Skeletal muscle cell (primary cell): ENCODE measurements around the gene CDKN1C.
A peak's percentile ranks its signal among the peaks of the same experiment; 100 is the strongest.

ENCODE experiments used
- DNase-seq: peaks from one replicate; pipeline ENCODE4 v3.0.0-alpha.2; 2010; ENCODE audit warnings: low read depth
- H3K4me3 ChIP-seq: 2 replicates; pipeline ENCODE4 v1.5.1; 2011; ENCODE audit warnings: low read depth, mild to moderate bottlenecking, control low read depth, low read length, moderate library complexity

Gene CDKN1C

DNA sequence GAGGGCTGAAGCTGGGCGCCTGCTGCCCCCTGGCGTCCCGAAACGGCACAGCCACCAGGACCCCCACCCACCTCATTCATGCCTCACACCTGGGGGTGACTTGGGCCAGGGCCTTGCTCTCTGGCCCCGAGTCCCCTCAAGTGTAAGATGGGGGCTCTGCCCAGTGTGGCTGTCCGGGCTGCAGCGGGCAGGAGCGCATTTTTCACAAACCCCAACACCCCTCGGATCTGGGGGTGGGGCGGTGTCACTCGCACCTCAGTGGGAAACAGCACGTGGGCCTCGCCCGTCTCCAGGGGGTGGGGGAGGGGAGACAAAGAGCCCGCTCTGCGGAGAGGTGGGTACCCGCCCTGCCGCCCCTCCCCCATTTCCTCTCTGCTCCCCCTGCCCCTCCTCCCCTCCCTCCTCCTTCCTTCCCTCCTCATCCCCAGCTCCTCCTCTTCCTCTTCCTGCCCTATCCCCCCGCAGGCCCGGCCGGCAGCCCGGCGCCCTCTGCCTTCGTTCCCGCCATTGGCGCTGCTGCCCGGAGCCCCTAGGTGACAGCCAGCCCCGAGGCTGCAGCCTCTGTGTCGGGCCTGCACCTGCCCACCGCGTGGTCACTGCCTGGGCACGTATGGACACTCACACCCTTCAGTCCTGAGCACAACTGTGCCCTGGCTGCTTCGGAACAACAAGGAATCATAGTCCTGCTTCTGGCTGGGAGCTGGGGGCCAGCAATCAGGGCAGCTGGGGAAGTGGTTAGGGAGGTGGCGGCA is 6.8 kb upstream of the CDKN1C start:
- peak overlapping the region; percentile 50 for H3K4me3 ChIP-seq
- DNase-seq = no peak

DNA sequence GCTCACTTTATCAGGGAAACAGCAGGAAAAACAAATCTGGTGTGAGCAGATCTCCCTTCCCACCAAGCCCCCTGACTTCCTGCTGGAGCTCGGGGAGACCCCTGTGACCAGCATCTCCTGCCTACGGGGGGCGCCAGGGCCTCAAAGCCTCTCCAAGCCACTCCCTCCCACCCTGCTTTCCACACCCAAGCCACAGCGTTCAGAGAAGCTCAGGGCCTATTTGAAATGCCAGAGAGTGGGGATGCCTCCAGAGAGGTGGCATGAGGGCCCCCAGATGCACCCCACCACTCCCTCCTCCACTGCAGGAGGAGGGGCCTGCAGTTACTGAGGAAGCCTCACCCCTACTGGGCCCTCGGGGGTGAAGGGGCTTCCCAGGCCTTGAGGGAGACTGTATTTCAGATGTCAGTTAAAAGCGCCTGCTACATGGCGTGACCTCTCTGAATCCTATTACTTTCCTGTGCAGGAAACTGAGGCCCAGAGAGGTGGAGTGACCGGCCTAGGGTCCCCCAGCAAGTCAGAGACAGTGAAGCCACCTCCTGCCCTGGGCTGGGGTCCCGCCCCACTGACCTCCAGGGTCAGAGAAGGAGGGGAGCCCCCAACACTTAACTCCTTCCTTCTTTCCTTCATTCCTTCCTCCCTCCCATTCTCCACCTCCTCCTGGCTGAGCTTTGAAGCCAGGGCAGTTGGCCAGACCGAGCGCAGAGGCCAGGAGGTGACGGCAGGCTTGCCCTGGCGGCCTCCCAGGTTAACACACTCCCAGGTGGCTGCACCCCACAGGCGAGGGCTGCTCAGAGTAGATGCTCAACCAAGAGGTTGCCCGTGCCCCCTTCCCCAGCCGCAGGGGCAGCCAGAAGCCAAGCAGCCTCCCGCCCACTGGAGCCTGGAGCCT is 6.0 kb upstream of the CDKN1C start:
- DNase-seq = no peak

DNA sequence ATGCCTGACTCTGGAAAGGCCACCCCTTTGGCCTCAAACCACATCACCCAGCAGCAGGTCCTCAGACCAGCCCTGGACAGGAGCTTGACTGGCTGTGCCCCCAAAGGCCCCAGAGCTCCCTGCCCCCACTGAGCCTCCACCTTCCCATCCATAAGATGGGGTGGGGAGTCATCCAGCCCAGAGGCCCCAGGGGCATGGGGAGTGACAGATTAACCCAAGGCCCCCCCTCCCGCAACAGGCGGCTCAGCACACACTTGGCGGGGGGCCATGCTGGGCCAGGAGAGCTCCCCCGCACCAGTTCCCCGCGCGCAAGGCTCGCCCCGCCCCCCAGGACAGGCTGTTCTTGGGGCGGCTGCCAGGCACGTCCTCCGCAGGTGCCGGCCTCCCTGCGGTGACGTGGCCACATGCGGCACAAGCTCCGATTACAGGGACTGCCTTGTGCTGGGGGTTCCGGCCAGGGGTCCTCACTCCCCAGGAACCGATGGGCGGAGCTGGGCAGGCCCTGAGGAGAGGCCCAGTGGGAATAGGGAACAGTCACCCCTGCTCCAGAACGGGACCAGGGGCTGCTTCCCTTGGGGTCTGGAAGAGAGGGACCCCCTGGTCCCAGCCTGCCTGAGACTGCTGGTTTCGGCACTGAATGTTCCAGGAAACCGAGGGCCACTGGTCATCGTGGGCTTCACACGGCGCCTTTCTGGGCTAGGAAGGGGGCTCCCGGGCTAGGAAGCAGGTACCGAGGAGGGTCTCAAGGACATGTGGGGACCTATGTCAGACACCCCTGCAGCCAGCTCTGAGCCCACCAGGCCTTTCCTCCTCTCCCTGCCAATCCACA is 5.1 kb upstream of the CDKN1C start:
- no peak overlapping the region for H3K4me3 ChIP-seq
- peak; percentile 70 for DNase-seq

More for the DNA sequence above, 6.0 kb upstream of the CDKN1C start:
- H3K4me3 ChIP-seq = peak overlapping the region; percentile 50

DNA sequence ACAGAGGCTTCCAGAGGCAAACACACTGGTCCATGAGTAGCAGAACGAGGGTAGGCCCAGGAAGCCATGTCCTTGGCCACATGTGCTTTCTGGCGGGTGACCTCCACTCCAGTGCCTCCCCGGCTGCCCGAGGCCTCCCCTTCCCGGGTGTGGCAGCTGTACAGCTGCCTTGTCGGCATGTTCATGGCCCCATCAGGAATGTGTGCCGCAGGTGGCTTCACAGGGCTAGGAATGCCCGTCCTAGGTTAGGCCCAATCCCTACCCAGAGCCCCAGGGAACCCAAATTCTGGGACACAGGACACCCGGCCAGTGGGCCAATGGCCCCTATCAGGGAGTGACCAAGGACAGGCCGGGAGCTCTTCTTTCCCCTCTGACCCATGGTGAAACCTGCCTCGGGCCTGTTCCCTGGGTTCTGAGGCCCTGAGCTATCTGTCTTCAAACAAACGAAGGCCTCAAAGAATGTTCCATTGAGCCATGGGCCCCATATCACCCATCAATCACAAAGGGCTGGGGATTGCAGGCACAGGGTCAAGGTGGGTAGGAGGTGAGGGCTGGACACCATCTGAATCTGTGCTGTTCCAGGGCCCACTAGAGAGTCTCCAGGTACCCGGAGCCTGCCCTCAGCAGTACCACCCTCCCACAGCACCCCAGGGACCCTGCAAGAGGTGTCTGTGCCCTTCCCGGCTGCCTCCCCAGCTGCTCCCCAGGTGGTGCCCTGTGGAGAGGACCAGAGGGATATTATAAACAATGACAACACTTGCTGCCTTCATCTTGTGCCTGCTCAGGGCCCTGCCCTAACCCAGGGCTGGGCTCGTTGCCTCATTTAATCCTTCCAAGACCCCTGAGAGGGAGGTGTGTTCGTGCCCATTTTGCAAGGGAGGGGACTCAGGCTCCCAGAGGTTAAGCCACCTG is 4.0 kb upstream of the CDKN1C start:
- no peak for DNase-seq
- no peak overlapping the region for H3K4me3 ChIP-seq

DNA sequence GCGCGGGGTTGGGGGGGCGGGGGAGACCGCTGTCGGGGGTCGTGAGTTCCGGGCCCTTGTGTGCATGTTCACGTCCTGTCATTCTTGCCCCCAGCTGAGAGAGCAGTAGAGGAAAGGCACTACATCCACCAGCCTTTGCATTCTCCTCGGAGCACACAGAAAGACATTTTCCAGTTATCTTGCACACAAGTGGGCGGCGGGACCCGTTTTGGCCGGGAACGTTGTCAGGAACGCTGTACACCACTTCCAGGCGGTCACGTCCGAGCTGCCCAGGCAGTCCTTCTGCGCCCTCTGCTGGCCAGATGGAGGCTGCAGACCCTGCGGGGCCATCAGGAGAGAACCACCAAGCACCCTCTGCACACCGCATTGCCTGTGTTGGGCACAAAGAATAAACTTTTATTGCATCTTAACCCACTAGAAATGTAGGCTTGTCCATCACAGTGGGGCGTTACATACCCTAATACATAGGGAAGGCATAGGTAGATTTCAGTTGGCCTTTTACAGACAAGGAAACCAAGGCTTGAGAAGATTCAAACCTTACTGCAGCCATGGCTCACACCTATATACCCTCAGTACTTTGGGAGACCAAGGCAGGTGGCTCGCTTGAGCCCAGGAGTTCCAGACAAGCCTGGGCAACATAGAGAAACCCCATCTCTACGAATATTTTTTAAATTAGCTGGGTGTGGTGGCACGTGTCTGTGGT is 2.8 kb upstream of the CDKN1C start:
- H3K4me3 ChIP-seq = no peak overlapping the region
- peak; percentile 49 for DNase-seq

DNA sequence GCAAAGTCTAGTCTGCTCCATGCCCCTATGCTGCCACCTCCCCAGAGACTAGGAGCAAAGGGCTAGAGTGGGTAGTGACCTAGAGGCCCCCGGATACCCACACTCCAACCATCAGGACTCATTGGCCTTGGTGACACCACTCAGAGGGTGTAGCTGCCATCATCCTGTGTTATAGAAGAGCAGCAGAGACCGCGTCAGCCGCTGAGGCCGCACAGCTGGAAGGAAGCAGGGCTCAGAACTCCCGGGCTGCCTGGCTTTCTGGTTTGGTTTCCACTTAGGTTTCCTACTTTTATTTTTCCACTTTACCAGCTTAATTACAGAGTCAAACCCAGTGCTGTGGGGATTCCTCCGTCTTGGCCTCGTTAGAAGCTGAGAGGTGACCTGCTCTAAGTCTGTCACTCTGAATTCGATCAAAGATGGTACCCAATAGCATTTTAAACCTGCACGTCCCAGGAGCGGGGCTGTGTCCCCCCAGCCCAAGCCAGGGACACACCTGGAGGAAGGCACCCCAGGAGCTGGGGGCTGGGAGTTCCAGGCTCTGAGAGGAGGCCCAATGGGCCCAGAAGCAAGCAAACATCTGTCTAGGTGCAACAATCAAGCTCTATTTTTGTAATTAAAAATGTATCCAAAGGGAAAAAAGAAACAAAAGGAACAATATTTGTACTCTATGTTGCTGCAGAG is 2.1 kb upstream of the CDKN1C start:
- no peak for DNase-seq
- no peak overlapping the region for H3K4me3 ChIP-seq

DNA sequence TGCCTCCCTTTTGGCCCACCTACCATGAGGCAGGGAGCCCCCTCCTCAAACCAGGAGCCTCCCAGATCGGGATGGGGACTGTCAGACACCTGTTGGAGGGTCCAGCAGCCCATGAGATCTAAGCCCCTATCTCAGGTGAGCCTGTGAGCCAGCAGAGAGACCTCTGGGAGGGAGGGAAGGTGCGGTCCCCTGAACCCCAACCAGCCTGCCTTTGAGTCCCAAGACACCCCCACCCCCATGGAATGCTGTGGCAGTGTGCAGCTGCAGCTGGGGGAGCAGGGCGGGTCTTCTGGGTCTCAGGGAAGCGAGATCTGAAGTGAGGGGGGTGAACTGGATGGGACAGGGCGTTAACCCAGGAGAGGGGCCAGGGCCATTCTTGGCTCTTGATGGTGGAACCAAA is 1.4 kb upstream of the CDKN1C start:
- no peak for DNase-seq

DNA sequence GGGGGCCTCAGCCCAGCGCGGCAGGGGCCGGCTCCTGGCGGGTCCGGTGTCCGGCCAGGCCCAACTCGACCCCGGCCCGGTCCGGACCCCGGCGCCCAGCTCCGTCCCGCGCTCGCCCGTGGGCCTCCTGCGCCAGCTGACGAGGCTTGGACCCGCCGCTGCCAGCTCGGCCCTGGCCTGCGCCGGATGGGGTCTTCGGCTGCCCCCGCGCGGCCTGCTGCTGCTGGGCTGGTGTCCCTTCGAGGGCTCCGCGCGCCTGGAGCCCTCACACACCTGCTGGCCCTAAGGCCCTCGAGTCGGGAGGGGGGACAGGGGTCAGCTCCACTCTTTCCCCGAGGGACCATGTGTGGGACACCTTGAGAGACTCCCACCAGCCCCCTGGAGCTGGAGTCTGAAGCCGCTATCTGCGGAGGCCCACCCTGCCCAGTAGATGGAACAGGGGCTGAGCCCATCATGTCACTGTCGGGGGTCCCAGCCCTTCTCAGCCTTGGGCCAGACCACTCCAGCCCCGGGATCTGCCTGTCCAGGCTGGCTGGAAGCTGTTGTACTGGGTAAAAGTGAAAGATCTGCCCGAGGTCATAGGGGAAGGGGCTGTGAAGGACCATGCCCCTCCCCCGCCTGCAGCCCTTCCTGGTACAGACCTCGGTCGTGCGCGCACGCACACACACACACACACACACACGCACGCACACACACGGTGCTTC is 768 bp upstream of the CDKN1C start:
- no peak for DNase-seq
- peak overlapping the region; percentile 26 for H3K4me3 ChIP-seq

More for the DNA sequence above, 1.4 kb upstream of the CDKN1C start:
- no peak overlapping the region for H3K4me3 ChIP-seq

DNA sequence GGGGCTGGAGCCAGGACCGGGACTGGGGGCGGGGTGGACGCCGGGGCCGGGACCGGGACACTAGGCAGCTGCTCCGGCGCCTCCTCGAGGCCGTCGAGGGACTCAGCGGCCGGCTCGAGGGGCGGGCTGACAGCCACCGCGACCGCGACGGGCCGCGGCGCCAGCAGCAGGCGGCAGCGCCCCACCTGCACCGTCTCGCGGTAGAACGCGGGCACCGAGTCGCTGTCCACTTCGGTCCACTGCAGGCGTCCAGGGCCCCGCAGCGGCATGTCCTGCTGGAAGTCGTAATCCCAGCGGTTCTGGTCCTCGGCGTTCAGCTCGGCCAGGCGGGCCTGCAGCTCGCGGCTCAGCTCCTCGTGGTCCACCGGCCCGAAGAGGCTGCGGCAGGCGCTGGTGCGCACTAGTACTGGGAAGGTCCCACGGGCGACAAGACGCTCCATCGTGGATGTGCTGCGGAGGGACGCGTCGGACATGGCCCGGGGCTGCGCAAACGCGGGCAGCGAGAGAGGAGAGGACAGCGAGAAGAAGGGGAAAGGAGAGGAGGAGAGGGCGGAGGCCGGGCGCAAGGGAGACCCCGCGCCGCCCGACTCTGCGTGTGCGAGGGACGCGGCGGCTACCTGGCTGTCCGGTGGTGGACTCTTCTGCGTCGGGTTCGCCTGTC is 428 bp downstream of the CDKN1C start:
- no peak for DNase-seq
- peak overlapping the region; percentile 58 for H3K4me3 ChIP-seq

DNA sequence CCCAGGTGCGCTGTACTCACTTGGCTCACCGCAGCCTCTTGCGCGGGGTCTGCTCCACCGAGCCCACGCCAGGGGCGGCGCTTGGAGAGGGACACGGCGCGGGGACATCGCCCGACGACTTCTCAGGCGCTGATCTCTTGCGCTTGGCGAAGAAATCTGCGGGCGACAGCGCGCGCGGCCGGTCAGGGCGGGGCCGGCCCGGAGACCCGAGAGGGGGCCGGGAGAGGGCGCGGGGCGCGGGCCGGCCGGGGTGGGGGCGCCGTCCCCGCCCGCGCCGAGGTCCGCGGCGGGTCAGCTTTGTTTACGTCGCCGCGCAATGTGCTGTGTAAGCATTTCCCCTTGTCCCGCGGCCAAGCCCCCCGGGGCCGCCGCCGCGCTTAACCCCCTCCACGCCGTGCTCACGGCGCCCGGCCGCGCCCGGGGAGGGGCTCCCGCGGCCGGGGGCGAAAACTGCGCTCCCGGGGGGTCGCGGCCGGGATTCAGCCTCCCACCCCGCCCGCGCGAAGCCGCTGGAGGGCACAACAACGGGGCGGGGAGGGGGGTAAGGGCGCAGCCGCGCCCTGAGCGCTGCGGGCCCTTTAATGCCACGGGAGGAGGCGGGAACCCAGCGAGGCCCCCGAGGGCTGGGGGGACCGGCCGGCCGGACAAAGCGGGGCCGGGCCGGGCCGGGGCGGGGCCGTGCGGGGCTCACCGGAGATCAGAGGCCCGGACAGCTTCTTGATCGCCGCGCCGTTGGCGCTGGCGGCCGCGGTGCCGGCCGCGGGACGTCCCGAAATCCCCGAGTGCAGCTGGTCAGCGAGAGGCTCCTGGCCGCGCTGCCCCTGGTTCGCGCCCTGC is 1.4 kb downstream of the CDKN1C start:
- no peak for DNase-seq
- H3K4me3 ChIP-seq = peak overlapping the region; percentile 59

DNA sequence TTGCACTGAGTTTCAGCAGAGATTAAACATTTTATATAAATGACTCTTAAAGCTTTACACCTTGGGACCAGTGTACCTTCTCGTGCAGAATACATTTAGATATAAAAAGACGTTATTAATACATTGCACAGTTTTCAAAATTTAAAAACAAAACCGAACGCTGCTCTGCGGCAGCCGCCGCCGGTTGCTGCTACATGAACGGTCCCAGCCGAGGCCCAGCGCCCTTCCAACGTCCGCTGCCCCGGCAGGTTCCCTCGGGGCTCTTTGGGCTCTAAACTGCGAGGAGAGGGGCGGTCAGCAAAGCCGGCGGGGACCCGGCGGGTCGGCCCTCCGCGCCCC is 2.0 kb downstream of the CDKN1C start:
- H3K4me3 ChIP-seq = peak overlapping the region; percentile 59
- DNase-seq = no peak

DNA sequence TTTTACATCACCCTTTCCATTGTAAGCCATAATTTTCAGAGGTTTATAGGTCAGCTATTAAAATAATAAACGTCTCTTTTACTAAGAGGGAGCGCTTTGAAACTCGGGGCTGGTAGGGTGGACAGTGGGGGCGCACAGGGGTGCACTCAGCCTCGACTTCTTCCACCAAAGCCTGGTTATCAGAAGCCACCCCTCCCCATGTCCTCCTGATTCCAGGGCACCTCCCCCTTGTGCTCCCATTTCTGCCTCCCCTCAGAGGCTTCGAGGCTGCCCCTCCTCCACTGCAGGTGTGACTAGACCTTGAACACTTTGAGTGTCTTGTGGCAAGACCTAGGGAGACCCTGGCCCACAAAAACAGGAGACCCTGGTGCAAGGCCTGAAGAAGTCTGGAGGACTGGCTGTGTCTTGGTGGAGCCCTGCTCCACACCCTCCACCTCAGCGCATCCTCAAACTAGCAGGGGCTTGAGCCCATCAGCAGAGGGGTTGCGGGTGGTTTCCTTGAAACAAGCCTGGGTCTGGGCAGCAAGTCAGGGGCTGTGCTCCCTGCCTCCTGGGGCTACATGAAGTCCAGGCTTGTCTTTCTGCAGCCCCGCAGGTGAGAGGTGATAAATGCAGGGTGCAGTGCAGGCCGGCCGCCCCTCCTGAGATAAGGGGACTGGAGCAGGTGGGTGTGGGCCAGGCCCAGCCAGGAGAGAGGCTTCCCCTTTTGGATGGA is 3.0 kb downstream of the CDKN1C start:
- no peak for DNase-seq
- H3K4me3 ChIP-seq = peak overlapping the region; percentile 59

DNA sequence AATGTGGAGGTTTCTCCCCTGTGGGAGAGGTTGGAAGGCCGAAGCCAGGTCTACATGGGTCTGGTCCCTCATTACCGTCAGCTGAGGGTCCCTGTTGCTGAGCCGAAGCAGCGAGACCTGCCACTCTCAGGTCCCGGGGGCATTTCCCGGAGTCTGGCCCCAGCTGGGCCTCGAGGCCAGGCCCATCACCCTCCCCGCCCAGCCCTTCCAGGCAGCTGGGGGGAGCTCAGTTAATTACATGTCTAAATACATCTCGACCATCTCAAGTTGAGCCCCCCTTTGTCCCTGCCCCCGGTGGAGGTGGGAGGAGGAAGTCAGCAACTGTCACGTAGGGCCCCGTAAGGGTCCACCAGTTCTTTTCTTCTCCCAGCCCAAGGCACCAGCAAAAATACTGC is 3.6 kb downstream of the CDKN1C start:
- no peak for DNase-seq
- no peak overlapping the region for H3K4me3 ChIP-seq

DNA sequence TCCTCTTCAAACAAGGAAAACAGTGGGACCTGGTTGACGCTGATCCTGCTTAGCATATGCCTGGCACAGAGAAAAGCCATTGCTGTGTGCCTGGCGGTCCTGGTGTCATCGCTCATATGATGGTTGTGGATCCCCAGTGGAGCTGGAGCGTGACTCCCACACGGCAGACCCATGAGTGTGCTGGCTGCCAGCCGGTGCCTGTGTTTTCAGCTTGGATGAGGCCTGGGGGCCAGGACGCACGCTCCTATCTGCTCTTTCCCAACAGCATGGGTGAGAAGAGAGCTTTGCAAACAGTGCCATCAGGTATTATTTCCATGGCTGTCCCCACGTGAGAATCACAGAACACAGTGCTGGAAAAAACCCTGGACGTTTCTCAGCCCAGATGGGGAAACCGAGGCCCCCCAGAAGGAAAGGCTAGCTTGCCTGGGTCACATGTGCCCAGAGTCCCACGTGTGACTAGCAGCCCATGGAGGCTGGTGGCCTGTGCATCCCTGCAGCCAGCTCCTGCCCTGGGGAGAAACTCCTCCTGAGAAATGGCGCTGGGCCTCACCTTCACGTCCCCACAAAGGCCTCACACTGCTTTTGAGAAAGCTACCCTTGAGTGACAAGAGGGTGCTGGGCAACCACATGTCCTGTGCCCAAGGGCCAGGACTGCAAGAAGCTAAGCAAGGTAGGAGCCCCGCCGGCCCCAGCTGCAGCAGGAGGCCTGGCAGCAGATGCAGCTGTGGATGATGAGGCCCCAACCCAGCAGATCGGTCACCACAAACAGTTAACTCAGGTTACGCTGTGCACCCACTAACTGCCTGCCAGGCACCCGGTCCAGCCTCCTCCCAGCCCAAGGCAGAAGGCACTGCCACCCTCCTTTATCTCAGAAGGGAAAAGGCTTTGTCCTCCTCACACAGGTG is 4.2 kb downstream of the CDKN1C start:
- no peak overlapping the region for H3K4me3 ChIP-seq
- no peak for DNase-seq
